Vagina (tissue), 2 donors: ENCODE measurements around the gene AMMECR1.

ENCODE experiments used
- POLR2AphosphoS5 ChIP-seq, 2 donors: sonication (generic); formaldehyde crosslinking; IDR thresholded peaks; one replicate each; pipeline ENCODE4 v1.9.0; 2017; ENCODE audit warnings: antibody characterized with exemption in 2 of 2, mild to moderate bottlenecking in 2 of 2, low read depth in 1 of 2; ENCODE audit not compliant: insufficient read depth in 1 of 2
- TF ChIP-seq, protein P1 (sequence below), 3 experiments: fragments of 450-650 bp in 2 of 3; fragments of 200-600 bp in 1 of 3; sonication (generic) in 1 of 3; IDR thresholded peaks; one replicate each; pipeline ENCODE4 v1.5.1; 2017 to 2019; ENCODE audit warnings: antibody characterized with exemption in 3 of 3, mild to moderate bottlenecking in 2 of 3, moderate library complexity in 2 of 3

DNA sequence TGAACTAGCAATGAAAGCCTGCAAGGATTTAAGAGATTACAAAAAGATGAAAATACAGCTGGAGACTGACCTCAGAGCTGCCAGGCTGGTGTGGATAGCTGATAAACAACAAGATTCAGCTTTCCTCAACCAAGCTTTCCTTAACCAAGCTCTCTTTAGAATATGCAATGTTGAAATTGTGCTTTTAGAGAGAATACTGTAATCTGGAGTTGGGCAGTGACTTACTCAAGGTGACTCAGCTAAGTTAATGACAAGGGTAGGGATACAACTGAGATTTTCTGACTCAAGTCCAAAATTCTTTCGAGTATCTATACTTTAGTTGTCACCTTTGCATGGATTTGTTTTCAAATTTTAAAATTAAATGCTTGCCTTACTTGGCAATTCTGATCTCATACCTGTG, 98.0 kb downstream of the AMMECR1 start:
- no peak for TF ChIP-seq POLR2AphosphoS5 (IDR thresholded peaks at IDR 0.05; ENCODE audit: insufficient read depth in 1 of 2, low read depth in 1 of 2)
- TF ChIP-seq, protein P1, sequence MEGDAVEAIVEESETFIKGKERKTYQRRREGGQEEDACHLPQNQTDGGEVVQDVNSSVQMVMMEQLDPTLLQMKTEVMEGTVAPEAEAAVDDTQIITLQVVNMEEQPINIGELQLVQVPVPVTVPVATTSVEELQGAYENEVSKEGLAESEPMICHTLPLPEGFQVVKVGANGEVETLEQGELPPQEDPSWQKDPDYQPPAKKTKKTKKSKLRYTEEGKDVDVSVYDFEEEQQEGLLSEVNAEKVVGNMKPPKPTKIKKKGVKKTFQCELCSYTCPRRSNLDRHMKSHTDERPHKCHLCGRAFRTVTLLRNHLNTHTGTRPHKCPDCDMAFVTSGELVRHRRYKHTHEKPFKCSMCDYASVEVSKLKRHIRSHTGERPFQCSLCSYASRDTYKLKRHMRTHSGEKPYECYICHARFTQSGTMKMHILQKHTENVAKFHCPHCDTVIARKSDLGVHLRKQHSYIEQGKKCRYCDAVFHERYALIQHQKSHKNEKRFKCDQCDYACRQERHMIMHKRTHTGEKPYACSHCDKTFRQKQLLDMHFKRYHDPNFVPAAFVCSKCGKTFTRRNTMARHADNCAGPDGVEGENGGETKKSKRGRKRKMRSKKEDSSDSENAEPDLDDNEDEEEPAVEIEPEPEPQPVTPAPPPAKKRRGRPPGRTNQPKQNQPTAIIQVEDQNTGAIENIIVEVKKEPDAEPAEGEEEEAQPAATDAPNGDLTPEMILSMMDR (IDR thresholded peaks at IDR 0.05): no peak
